DOHH2 (cell line): ENCODE results near the gene ZNF469.

Source experiments
- H3F3A ChIP-seq: fragments of 200-600 bp; sonication (generic), shearing (Covaris generic); 2 replicates; pipeline ENCODE4 v1.6.0; 2016; ENCODE audit warnings: antibody characterized with exemption, mild to moderate bottlenecking; ENCODE audit not compliant: control insufficient read depth, insufficient read depth
- H3K27ac ChIP-seq: fragments of 200-600 bp; sonication (generic); 2 replicates; pipeline ENCODE4 v1.5.1; 2014; ENCODE audit warnings: low read depth, mild to moderate bottlenecking, low read length, moderate library complexity
- H3K27me3 ChIP-seq: fragments of 200-600 bp; sonication (generic); 2 replicates; pipeline ENCODE4 v1.6.1; 2014; ENCODE audit warnings: mild to moderate bottlenecking, low read length, mixed read lengths; ENCODE audit not compliant: control insufficient read depth
- H3K36me3 ChIP-seq: fragments of 200-600 bp; sonication (generic); 2 replicates; pipeline ENCODE4 v1.6.1; 2014; ENCODE audit warnings: mild to moderate bottlenecking, low read length, moderate library complexity, mixed read lengths; ENCODE audit not compliant: control insufficient read depth
- H3K4me1 ChIP-seq: fragments of 200-600 bp; sonication (generic); 2 replicates; pipeline ENCODE4 v1.6.1; 2014; ENCODE audit warnings: mild to moderate bottlenecking, low read length, mixed read lengths; ENCODE audit not compliant: control insufficient read depth
- H3K4me2 ChIP-seq: fragments of 200-600 bp; sonication (generic); 2 replicates; pipeline ENCODE4 v1.6.0; 2014; ENCODE audit warnings: mild to moderate bottlenecking, low read length, moderate library complexity
- H3K4me3 ChIP-seq: fragments of 200-600 bp; sonication (generic); 2 replicates; pipeline ENCODE4 v1.5.1; 2014; ENCODE audit warnings: mild to moderate bottlenecking, low read length, mixed read lengths
- H3K79me2 ChIP-seq: fragments of 200-600 bp; sonication (generic); 2 replicates; pipeline ENCODE4 v1.6.1; 2014; ENCODE audit warnings: mild to moderate bottlenecking, low read length, mixed read lengths; ENCODE audit not compliant: control insufficient read depth
- H3K9me2 ChIP-seq: fragments of 200-600 bp; sonication (generic); replicated peaks from 2 replicates; pipeline ENCODE4 v1.6.1; 2014; ENCODE audit warnings: mild to moderate bottlenecking, low read length, mixed read lengths; ENCODE audit not compliant: control insufficient read depth
- H3K9me3 ChIP-seq: fragments of 200-600 bp; sonication (generic); 2 replicates; pipeline ENCODE4 v1.6.1; 2014; ENCODE audit warnings: antibody characterized with exemption, low read length, mixed read lengths; ENCODE audit not compliant: control insufficient read depth, insufficient read depth
- H4K20me1 ChIP-seq: fragments of 200-600 bp; sonication (generic); 2 replicates; pipeline ENCODE4 v1.6.0; 2014; ENCODE audit warnings: low read depth, mild to moderate bottlenecking, antibody characterized with exemption, low read length, moderate library complexity; ENCODE audit not compliant: control insufficient read depth, insufficient read depth
- EZH2phosphoT487 ChIP-seq: fragments of 200-600 bp; sonication (generic); IDR thresholded peaks from 2 replicates; pipeline ENCODE4 v1.6.1; 2017; ENCODE audit warnings: borderline replicate concordance, mild to moderate bottlenecking, antibody characterized with exemption, low read length, moderate library complexity, mixed read lengths
- TF ChIP-seq, protein P1 (sequence below): fragments of 200-600 bp; sonication (generic); IDR thresholded peaks from one replicate; pipeline ENCODE4 v1.5.1; 2014; ENCODE audit warnings: antibody characterized with exemption, mild to moderate bottlenecking, low read depth, low read length; ENCODE audit not compliant: poor library complexity, severe bottlenecking

ZNF469 gene

GRCh38 chr16:88406096-88407041, 23.6 kb downstream of the ZNF469 start:
- H4K20me1 ChIP-seq: no peaks in the 10 kb centered on the region
- no peaks in the 10 kb centered on the region for H3K4me1 ChIP-seq
- TF ChIP-seq, protein P1, sequence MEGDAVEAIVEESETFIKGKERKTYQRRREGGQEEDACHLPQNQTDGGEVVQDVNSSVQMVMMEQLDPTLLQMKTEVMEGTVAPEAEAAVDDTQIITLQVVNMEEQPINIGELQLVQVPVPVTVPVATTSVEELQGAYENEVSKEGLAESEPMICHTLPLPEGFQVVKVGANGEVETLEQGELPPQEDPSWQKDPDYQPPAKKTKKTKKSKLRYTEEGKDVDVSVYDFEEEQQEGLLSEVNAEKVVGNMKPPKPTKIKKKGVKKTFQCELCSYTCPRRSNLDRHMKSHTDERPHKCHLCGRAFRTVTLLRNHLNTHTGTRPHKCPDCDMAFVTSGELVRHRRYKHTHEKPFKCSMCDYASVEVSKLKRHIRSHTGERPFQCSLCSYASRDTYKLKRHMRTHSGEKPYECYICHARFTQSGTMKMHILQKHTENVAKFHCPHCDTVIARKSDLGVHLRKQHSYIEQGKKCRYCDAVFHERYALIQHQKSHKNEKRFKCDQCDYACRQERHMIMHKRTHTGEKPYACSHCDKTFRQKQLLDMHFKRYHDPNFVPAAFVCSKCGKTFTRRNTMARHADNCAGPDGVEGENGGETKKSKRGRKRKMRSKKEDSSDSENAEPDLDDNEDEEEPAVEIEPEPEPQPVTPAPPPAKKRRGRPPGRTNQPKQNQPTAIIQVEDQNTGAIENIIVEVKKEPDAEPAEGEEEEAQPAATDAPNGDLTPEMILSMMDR: no peak
- no peak for TF ChIP-seq EZH2phosphoT487
- H3K4me2 ChIP-seq: no peak overlapping the region
- no peak overlapping the region for H3K27ac ChIP-seq
- no peaks in the 10 kb centered on the region for H3K79me2 ChIP-seq
- H3K36me3 ChIP-seq: no peaks in the 10 kb centered on the region
- H3K9me2 ChIP-seq: no peaks in the 10 kb centered on the region
- H3K9me3 ChIP-seq: no peaks in the 10 kb centered on the region
- no peaks in the 10 kb centered on the region for H3K27me3 ChIP-seq
- no peaks in the 10 kb centered on the region for H3F3A ChIP-seq
- no peak overlapping the region for H3K4me3 ChIP-seq

DNA sequence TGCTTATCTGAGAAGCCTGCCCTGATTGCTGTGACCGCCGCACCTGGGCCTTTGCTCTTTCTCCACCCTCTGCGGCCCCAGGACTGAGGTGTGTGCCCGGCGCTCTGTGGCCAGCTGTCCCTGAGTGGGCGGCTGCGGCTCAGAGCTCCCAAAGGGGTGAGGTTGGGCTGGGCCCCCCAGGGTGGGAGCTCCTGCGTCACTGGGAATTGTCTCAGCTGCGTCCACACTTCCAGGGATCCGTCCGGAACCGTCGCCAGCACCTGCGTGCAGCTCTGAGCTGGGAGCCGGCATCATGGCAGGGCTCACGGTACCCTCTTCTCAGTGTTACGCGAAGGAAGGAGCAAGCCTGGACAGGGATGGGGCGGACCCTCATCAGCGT, 24.3 kb downstream of the ZNF469 start:
- H3K4me3 ChIP-seq: no peak overlapping the region
- no peak for TF ChIP-seq EZH2phosphoT487
- TF ChIP-seq, protein P1: no peak
- no peaks in the 10 kb centered on the region for H3K27me3 ChIP-seq
- no peaks in the 10 kb centered on the region for H3K79me2 ChIP-seq
- no peaks in the 10 kb centered on the region for H4K20me1 ChIP-seq
- no peaks in the 10 kb centered on the region for H3K9me3 ChIP-seq
- H3K27ac ChIP-seq: no peak overlapping the region
- no peaks in the 10 kb centered on the region for H3K9me2 ChIP-seq
- no peaks in the 10 kb centered on the region for H3F3A ChIP-seq
- no peaks in the 10 kb centered on the region for H3K4me1 ChIP-seq
- no peak overlapping the region for H3K4me2 ChIP-seq
- no peaks in the 10 kb centered on the region for H3K36me3 ChIP-seq

GRCh38 chr16:88407807-88408206, 25.0 kb downstream of the ZNF469 start:
- no peak overlapping the region for H3K4me3 ChIP-seq
- H3F3A ChIP-seq: no peaks in the 10 kb centered on the region
- H3K4me1 ChIP-seq: no peaks in the 10 kb centered on the region
- H3K36me3 ChIP-seq: no peaks in the 10 kb centered on the region
- no peaks in the 10 kb centered on the region for H3K9me3 ChIP-seq
- no peaks in the 10 kb centered on the region for H3K79me2 ChIP-seq
- no peak overlapping the region for H3K27ac ChIP-seq
- no peaks in the 10 kb centered on the region for H4K20me1 ChIP-seq
- H3K4me2 ChIP-seq: no peak overlapping the region
- no peaks in the 10 kb centered on the region for H3K9me2 ChIP-seq
- no peaks in the 10 kb centered on the region for H3K27me3 ChIP-seq
- TF ChIP-seq, protein P1: no peak
- no peak for TF ChIP-seq EZH2phosphoT487
